Muscle of back (tissue), 11 donors: ENCODE measurements around the gene NKX6-2. TPM values are rescaled to one million over a fixed set of nuclear protein-coding genes. Genes with fewer than 3 reads are reported as not detected.
"Not testable (repeated sequence)": the region's sequence is repeated elsewhere in the genome, so short reads cannot be mapped to it uniquely, and the experiment has no call there.

Source experiments
- DNase-seq, 3 donors: peaks; one replicate each; pipeline versions ENCODE4 v3.0.0 to v3.0.0-alpha.2; 2013
- polyA plus RNA-seq, 10 donors: library from polyadenylated mRNA; unstranded; fragments of 120-200 nt; gene quantifications; one replicate each; pipeline ENCODE4 v1.2.1, GENCODE V29; 2013; ENCODE audit not compliant: insufficient read length in 10 of 10

The NKX6-2 gene
- polyA plus RNA-seq, 10 donors: 2.3 to 9.3 (median 5.7) TPM

GRCh38 chr10:132798876-132799275 is 12.9 kb upstream of the NKX6-2 start:
- DNase-seq: no peak

- no peak for DNase-seq
Measured at GRCh38 chr10:132798403-132798802, 12.5 kb upstream of the NKX6-2 start.

GRCh38 chr10:132797986-132798385 is 12.0 kb upstream of the NKX6-2 start:
- DNase-seq: not testable (repeated sequence)

- no peak for DNase-seq
Measured at GRCh38 chr10:132796846-132797245, 10.9 kb upstream of the NKX6-2 start.

GRCh38 chr10:132793871-132794849 is 8.2 kb upstream of the NKX6-2 start:
- no peak for DNase-seq

GRCh38 chr10:132793213-132793612 is 7.3 kb upstream of the NKX6-2 start:
- DNase-seq: no peak

- DNase-seq: no peak
Measured at GRCh38 chr10:132792796-132793195, 6.8 kb upstream of the NKX6-2 start.

- not testable (repeated sequence) for DNase-seq
Measured at GRCh38 chr10:132792099-132792498, 6.2 kb upstream of the NKX6-2 start.

GRCh38 chr10:132790934-132791829 is 5.2 kb upstream of the NKX6-2 start:
- no peak for DNase-seq

- no peak for DNase-seq
Measured at GRCh38 chr10:132790470-132790869, 4.5 kb upstream of the NKX6-2 start.

- DNase-seq: no peak
Measured at GRCh38 chr10:132789659-132790148, 3.8 kb upstream of the NKX6-2 start.

GRCh38 chr10:132788831-132789219 is 2.9 kb upstream of the NKX6-2 start:
- no peak for DNase-seq

- DNase-seq: peak in 1 of 3 donors; percentile 28
Measured at GRCh38 chr10:132788180-132788830, 2.4 kb upstream of the NKX6-2 start.

GRCh38 chr10:132787495-132788179 is 1.7 kb upstream of the NKX6-2 start:
- DNase-seq: peak in 1 of 3 donors; percentile 40

GRCh38 chr10:132786884-132787494 is 1.0 kb upstream of the NKX6-2 start:
- no peak for DNase-seq

GRCh38 chr10:132786476-132786883 is 533 bp upstream of the NKX6-2 start:
- DNase-seq: no peak

- peak in 1 of 3 donors; percentile 35 for DNase-seq
Measured at GRCh38 chr10:132784866-132785722, 853 bp downstream of the NKX6-2 start.

GRCh38 chr10:132783940-132784865 is 1.7 kb downstream of the NKX6-2 start:
- DNase-seq: no peak
